ENCODE measurements around the gene MBNL3.
A peak's percentile ranks its signal among the peaks of the same experiment; 100 is the strongest.
"Not testable (repeated sequence)": the region's sequence is repeated elsewhere in the genome, so short reads cannot be mapped to it uniquely, and the experiment has no call there.

MBNL3 gene

GRCh38 chrX:132467026-132467425 lies 21.8 kb downstream of the MBNL3 start:
- Histone ChIP-seq H3K9ac (ENCODE audit: low read length) (no peak overlapping the region), H3K4me3 (ENCODE audit: low read length) (no peak overlapping the region), H3K4me2 (ENCODE audit: low read length) (no peak overlapping the region), H4K20me1 (ENCODE audit: insufficient read depth, low read length) (no peaks in the 10 kb centered on the region), H3K27ac (ENCODE audit: low read length) (no peak overlapping the region), H3K79me2 (ENCODE audit: low read length) (no peaks in the 10 kb centered on the region), H3K36me3 (replicated peaks; ENCODE audit: low read depth, low read length) (no peaks in the 10 kb centered on the region), H3K27me3 (ENCODE audit: low read depth, low read length) (no peaks in the 10 kb centered on the region), H3K9me3 (ENCODE audit: insufficient read depth, low read length) (no peaks in the 10 kb centered on the region), H2AFZ (ENCODE audit: low read depth, low read length) (no peak overlapping the region), H3K4me1 (ENCODE audit: low read length) (no peaks in the 10 kb centered on the region)
- TF ChIP-seq, protein P1, sequence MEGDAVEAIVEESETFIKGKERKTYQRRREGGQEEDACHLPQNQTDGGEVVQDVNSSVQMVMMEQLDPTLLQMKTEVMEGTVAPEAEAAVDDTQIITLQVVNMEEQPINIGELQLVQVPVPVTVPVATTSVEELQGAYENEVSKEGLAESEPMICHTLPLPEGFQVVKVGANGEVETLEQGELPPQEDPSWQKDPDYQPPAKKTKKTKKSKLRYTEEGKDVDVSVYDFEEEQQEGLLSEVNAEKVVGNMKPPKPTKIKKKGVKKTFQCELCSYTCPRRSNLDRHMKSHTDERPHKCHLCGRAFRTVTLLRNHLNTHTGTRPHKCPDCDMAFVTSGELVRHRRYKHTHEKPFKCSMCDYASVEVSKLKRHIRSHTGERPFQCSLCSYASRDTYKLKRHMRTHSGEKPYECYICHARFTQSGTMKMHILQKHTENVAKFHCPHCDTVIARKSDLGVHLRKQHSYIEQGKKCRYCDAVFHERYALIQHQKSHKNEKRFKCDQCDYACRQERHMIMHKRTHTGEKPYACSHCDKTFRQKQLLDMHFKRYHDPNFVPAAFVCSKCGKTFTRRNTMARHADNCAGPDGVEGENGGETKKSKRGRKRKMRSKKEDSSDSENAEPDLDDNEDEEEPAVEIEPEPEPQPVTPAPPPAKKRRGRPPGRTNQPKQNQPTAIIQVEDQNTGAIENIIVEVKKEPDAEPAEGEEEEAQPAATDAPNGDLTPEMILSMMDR (IDR thresholded peaks at IDR 0.05; ENCODE audit: low read depth, low read length): no peak
- no peak for TF ChIP-seq EZH2phosphoT487 (IDR thresholded peaks at IDR 0.05; ENCODE audit: low read depth)

GRCh38 chrX:132463411-132463810 lies 25.4 kb downstream of the MBNL3 start:
- Histone ChIP-seq H3K27ac (ENCODE audit: low read length) (no peak overlapping the region), H3K9me3 (ENCODE audit: insufficient read depth, low read length) (no peaks in the 10 kb centered on the region), H3K36me3 (replicated peaks; ENCODE audit: low read depth, low read length) (no peaks in the 10 kb centered on the region), H3K27me3 (ENCODE audit: low read depth, low read length) (no peaks in the 10 kb centered on the region), H3K79me2 (ENCODE audit: low read length) (no peaks in the 10 kb centered on the region), H4K20me1 (ENCODE audit: insufficient read depth, low read length) (no peaks in the 10 kb centered on the region), H3K9ac (ENCODE audit: low read length) (no peak overlapping the region), H3K4me1 (ENCODE audit: low read length) (no peaks in the 10 kb centered on the region), H3K4me3 (ENCODE audit: low read length) (no peak overlapping the region), H2AFZ (ENCODE audit: low read depth, low read length) (no peak overlapping the region), H3K4me2 (ENCODE audit: low read length) (no peak overlapping the region)
- TF ChIP-seq EZH2phosphoT487 (IDR thresholded peaks at IDR 0.05; ENCODE audit: low read depth): no peak
- TF ChIP-seq, protein P1 (IDR thresholded peaks at IDR 0.05; ENCODE audit: low read depth, low read length): peak; percentile 59

DNA sequence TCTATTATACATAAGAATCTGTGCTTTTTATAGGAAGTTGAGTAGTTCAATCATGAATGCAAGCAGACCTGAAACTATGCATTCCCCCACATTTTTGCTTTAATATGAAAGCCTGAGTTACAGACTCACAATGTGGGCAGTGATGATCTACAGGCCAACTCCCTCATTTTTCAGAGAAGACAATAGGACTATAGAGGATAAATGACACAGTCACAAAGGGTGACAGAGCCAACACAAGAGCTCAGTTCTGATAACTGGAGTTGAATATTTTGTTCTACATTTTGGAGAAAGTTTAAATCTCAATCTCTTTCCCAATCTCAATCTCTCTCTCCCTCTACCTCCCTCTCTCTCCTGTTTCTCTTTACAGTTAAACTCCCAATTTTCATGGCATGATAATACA lies 27.0 kb downstream of the MBNL3 start:
- no peaks in the 10 kb centered on the region for H3K36me3 ChIP-seq (replicated peaks; ENCODE audit: low read depth, low read length)
- H3K27me3 ChIP-seq (ENCODE audit: low read depth, low read length): no peaks in the 10 kb centered on the region
- H3K79me2 ChIP-seq (ENCODE audit: low read length): no peaks in the 10 kb centered on the region
- no peak overlapping the region for H3K9ac ChIP-seq (ENCODE audit: low read length)
- no peak for TF ChIP-seq EZH2phosphoT487 (IDR thresholded peaks at IDR 0.05; ENCODE audit: low read depth)
- TF ChIP-seq, protein P1 (IDR thresholded peaks at IDR 0.05; ENCODE audit: low read depth, low read length): no peak
- no peak overlapping the region for H3K27ac ChIP-seq (ENCODE audit: low read length)
- no peaks in the 10 kb centered on the region for H3K4me1 ChIP-seq (ENCODE audit: low read length)
- H3K4me2 ChIP-seq (ENCODE audit: low read length): no peak overlapping the region
- H2AFZ ChIP-seq (ENCODE audit: low read depth, low read length): no peak overlapping the region
- H4K20me1 ChIP-seq (ENCODE audit: insufficient read depth, low read length): no peaks in the 10 kb centered on the region
- no peak overlapping the region for H3K4me3 ChIP-seq (ENCODE audit: low read length)
- H3K9me3 ChIP-seq (ENCODE audit: insufficient read depth, low read length): no peaks in the 10 kb centered on the region

DNA sequence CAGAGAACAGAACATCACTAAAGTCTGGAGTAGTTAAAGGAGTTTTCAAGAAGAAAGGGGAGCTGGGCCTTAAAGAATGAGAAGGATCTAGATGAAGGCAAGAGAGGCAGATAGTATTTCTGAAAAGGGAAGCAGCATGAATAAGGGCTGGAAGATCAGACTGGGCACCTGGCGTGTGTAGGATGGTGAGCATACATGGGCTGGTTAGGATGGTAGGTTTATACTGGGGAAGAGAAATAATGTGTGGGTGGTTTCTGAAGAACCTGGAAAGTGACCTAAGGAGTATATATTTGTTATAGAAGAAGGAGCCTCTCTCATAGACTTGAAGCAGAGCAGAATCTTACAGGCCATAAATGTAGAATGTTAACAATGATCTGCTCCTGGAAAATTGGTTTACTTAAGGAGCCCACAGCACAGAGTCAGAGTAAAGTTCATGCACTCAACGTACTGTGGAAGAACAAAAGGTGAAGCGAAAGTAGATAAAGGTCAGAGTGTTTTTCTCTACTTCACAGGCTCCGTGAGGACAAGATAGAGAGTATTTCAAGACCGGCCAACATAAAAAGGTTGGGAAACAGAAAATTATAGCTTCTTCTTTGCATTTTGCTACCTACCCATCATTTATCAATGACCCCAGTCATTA lies 35.8 kb downstream of the MBNL3 start:
- H2AFZ ChIP-seq (ENCODE audit: low read depth, low read length): no peak overlapping the region
- no peaks in the 10 kb centered on the region for H3K79me2 ChIP-seq (ENCODE audit: low read length)
- no peaks in the 10 kb centered on the region for H3K36me3 ChIP-seq (replicated peaks; ENCODE audit: low read depth, low read length)
- no peak overlapping the region for H3K4me3 ChIP-seq (ENCODE audit: low read length)
- no peak overlapping the region for H3K27ac ChIP-seq (ENCODE audit: low read length)
- no peak for TF ChIP-seq EZH2phosphoT487 (IDR thresholded peaks at IDR 0.05; ENCODE audit: low read depth)
- TF ChIP-seq, protein P1 (IDR thresholded peaks at IDR 0.05; ENCODE audit: low read depth, low read length): no peak
- H4K20me1 ChIP-seq (ENCODE audit: insufficient read depth, low read length): no peaks in the 10 kb centered on the region
- H3K4me2 ChIP-seq (ENCODE audit: low read length): no peak overlapping the region
- H3K9me3 ChIP-seq (ENCODE audit: insufficient read depth, low read length): no peaks in the 10 kb centered on the region
- no peaks in the 10 kb centered on the region for H3K27me3 ChIP-seq (ENCODE audit: low read depth, low read length)
- H3K4me1 ChIP-seq (ENCODE audit: low read length): no peaks in the 10 kb centered on the region
- H3K9ac ChIP-seq (ENCODE audit: low read length): no peak overlapping the region

DNA sequence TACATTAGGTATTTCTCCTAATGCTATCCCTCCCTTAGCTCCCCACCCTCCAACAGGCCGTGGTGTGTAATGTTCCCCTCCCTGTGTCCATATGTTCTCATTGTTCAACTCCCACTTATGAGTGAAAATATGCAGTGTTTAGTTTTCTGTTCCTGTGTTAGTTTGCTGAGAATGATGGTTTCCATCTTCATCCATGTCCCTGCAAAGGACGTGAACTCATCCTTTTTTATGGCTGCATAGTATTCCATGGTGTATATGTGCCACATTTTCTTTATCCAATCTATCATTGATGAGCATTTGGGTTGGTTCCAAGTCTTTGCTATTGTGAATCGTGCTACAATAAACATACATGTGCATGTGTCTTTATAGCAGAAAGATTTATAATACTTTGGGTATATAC lies 42.9 kb downstream of the MBNL3 start:
- H2AFZ ChIP-seq (ENCODE audit: low read depth, low read length); H3K27me3 ChIP-seq (ENCODE audit: low read depth, low read length); H4K20me1 ChIP-seq (ENCODE audit: insufficient read depth, low read length); H3K9ac ChIP-seq (ENCODE audit: low read length); H3K36me3 ChIP-seq (replicated peaks; ENCODE audit: low read depth, low read length); H3K79me2 ChIP-seq (ENCODE audit: low read length); H3K4me3 ChIP-seq (ENCODE audit: low read length); H3K4me1 ChIP-seq (ENCODE audit: low read length); H3K4me2 ChIP-seq (ENCODE audit: low read length); H3K27ac ChIP-seq (ENCODE audit: low read length); H3K9me3 ChIP-seq (ENCODE audit: insufficient read depth, low read length): not testable (repeated sequence)

Data from OCI-LY3 (cell line).